A673 (cell line): Measurements from ENCODE around the gene APOO. TPM values are rescaled to one million over a fixed set of nuclear protein-coding genes. Genes with fewer than 3 reads are reported as not detected.
A peak's percentile ranks its signal among the peaks of the same experiment; 100 is the strongest.

Source experiments
- BruUV-seq: library from RNA; stranded (reverse); fragments of 400-500 nt; replicated peaks from 2 replicates; lab custom pipeline; 2021; lab: Mats Ljungman, UMichigan
- CTCF ChIA-PET: fragments of 300-600 bp; sonication (Branson Sonifier 250); formaldehyde crosslinking; loops from one replicate; lab custom pipeline; 2022; ENCODE audit warnings: antibody characterized with exemption; lab: Charles Lee
- POLR2A ChIA-PET: fragments of 300-600 bp; sonication (Branson Sonifier 250); formaldehyde crosslinking; loops from one replicate; lab custom pipeline; 2022; ENCODE audit warnings: antibody characterized with exemption; ENCODE audit not compliant: low non-redundant PET; lab: Charles Lee
- DNase-seq: peaks from one replicate; pipeline ENCODE4 v3.0.0-alpha.2; 2015; ENCODE audit warnings: low spot score
- H3K27ac ChIP-seq: fragments of 200-600 bp; sonication (generic); 2 replicates; pipeline ENCODE4 v1.5.1; 2016; ENCODE audit warnings: mixed run types, low read depth, mild to moderate bottlenecking, mixed read lengths, antibody characterized with exemption, low read length; ENCODE audit not compliant: poor library complexity, severe bottlenecking
- H3K27me3 ChIP-seq: fragments of 200-600 bp; sonication (generic); replicated peaks from 2 replicates; pipeline ENCODE4 v1.6.1; 2017; ENCODE audit warnings: mixed run types, low read depth, mild to moderate bottlenecking, mixed read lengths, antibody characterized with exemption, low read length; ENCODE audit not compliant: insufficient read depth, poor library complexity
- H3K36me3 ChIP-seq: fragments of 200-600 bp; sonication (generic); 2 replicates; pipeline ENCODE4 v1.6.1; 2016; ENCODE audit warnings: mixed run types, mild to moderate bottlenecking, mixed read lengths, antibody characterized with exemption, low read length; ENCODE audit not compliant: insufficient read depth, poor library complexity, severe bottlenecking
- H3K4me1 ChIP-seq: fragments of 200-600 bp; sonication (generic); 2 replicates; pipeline ENCODE4 v1.6.1; 2017; ENCODE audit warnings: mixed run types, mild to moderate bottlenecking, mixed read lengths, antibody characterized with exemption, low read length; ENCODE audit not compliant: insufficient read depth, poor library complexity, severe bottlenecking
- H3K4me3 ChIP-seq: fragments of 200-600 bp; sonication (generic); 2 replicates; pipeline ENCODE4 v1.5.1; 2016; ENCODE audit warnings: low read depth, mixed run types, mild to moderate bottlenecking, mixed read lengths, low read length; ENCODE audit not compliant: poor library complexity, severe bottlenecking
- H3K9me3 ChIP-seq: fragments of 200-600 bp; sonication (generic); 2 replicates; pipeline ENCODE4 v1.6.1; 2016; ENCODE audit warnings: mixed run types, low read depth, mild to moderate bottlenecking, mixed read lengths, antibody characterized with exemption, low read length; ENCODE audit not compliant: poor library complexity, severe bottlenecking
- CTCF ChIP-seq: fragments of 300-800, 200-600 bp; sonication (generic); conservative IDR thresholded peaks from 2 replicates; pipeline ENCODE4 v1.5.1; 2017; ENCODE audit warnings: low read depth, mild to moderate bottlenecking, antibody characterized with exemption, low read length, moderate library complexity, mixed read lengths
- EZH2 ChIP-seq: fragments of 200-600 bp; sonication (generic); IDR thresholded peaks from 2 replicates; pipeline ENCODE4 v1.6.1; 2017; ENCODE audit warnings: borderline replicate concordance, low read depth, mild to moderate bottlenecking, mixed read lengths, antibody characterized with exemption, low read length; ENCODE audit not compliant: poor library complexity, severe bottlenecking
- intact Hi-C: fragments of 100-400 bp; cut with micrococcal nuclease; formaldehyde crosslinking; loops from one replicate; pipeline ENCODE4 v1.10.0; 2022; ENCODE audit not compliant: unreplicated experiment
- total RNA-seq: library from RNA; stranded (reverse); gene quantifications from 2 replicates; pipeline ENCODE4 v1.2.3, GENCODE V29; 2021

The APOO gene
- total RNA-seq, 1 experiment from 2014 or later = 79.0 TPM

DNA sequence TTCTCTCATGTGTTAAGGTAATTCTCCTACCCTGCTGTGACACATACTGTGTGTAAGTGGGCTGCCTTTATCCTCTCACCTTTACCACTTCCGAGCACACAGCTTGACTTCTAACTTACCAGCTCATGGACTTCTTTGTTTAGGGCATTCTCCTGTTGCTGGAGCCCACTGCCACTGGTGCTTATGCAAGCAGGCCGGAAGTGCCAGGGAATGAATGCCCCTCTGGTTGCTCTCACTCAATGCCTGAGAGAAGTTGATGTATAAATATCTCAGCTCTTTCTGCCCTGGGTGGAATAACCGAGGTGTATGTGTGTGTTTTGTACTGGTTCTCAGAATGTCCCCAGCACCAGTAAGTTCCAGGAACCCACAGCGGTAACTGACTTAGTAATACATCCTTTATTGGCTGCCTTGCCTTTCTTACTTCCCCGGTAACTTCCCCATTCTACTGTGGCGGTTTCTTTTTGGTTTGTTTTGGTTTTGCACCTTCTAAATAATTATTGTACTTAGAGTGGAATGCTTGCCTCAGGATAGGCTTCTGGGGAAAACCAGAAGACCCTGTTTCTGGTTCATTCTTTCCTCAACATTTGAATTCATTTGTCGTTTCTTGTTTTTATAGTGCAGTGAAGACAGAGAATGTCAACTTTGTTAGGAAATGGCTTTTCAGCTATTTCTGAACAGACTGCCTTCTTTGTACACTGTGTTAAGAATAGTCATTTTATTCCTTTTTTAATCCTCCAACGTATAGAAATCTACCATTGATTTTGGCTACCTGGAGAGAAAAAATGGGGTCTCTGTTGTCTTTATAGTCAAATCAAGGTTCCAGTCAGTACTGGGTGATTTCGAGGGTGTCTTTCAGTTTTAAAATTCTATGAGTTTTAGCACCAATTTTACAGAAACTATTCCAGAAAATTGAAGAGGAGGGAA lies 45.5 kb upstream of the APOO start:
- no TSS peak for BruUV-seq
- Histone ChIP-seq H3K4me3 (no peak overlapping the region), H3K36me3 (no peaks in the 10 kb centered on the region), H3K4me1 (peaks cover 16% of the 10 kb centered on the region), H3K27me3 (peaks cover 6% of the 10 kb centered on the region), H3K27ac (peak overlapping the region; percentile 15), H3K9me3 (no peaks in the 10 kb centered on the region)
- TF ChIP-seq EZH2 (no peak), CTCF (no peak)
- ChIA-PET POLR2A (interaction anchor here (0.6 kb wide), 1 partner anchor 39 kb away, joined by 3 read pairs; no protein-coding TSS in a partner anchor), CTCF (no interaction called here)
- intact Hi-C loops = no loop called here
- peak; percentile 77 for DNase-seq

- no peak for TF ChIP-seq EZH2
- TF ChIP-seq CTCF = no peak
- CTCF ChIA-PET = no interaction called here
Observed at GRCh38 chrX:23952391-23952790, 44.7 kb upstream of the APOO start.

DNA sequence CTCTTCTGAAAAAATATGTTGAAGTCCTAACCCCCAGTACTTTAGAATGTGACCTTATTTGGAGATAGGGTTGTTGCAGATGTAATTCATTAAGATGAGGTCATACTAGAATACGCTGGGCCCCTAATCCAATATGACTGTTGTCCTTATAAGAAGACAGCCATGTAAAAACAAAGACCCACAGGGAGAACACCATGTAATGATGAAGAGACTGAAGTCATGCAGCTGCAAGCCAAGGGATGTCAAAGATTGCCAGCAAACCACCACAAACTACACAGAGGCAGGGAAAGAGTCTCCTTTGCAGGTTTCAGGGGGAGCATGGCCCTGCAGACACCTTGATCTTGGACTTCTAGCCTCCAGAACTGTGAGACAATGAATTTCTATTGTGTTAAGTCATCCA lies 37.5 kb upstream of the APOO start:
- no peak overlapping the region for H3K4me3 ChIP-seq
- intact Hi-C loops = no loop called here

More at GRCh38 chrX:23952391-23952790, 44.7 kb upstream of the APOO start:
- peak; percentile 31 for DNase-seq
- peaks cover 16% of the 10 kb centered on the region for H3K4me1 ChIP-seq
- H3K27me3 ChIP-seq = peaks cover 6% of the 10 kb centered on the region
- no TSS peak for BruUV-seq
- H3K27ac ChIP-seq = no peak overlapping the region
- POLR2A ChIA-PET = interaction anchor here (0.6 kb wide), 1 partner anchor 40 kb away, joined by 3 read pairs; no protein-coding TSS in a partner anchor
- no peak overlapping the region for H3K4me3 ChIP-seq
- no peaks in the 10 kb centered on the region for H3K36me3 ChIP-seq
- intact Hi-C loops = no loop called here
- H3K9me3 ChIP-seq = no peaks in the 10 kb centered on the region

More for the DNA sequence above, 37.5 kb upstream of the APOO start:
- H3K36me3 ChIP-seq = no peaks in the 10 kb centered on the region
- POLR2A ChIA-PET = no interaction called here
- no peak for DNase-seq
- TF ChIP-seq CTCF (no peak), EZH2 (no peak)
- peaks cover 4% of the 10 kb centered on the region for H3K4me1 ChIP-seq
- no peak overlapping the region for H3K27ac ChIP-seq
- CTCF ChIA-PET = no interaction called here
- no peaks in the 10 kb centered on the region for H3K9me3 ChIP-seq
- peaks cover 15% of the 10 kb centered on the region for H3K27me3 ChIP-seq
- no TSS peak for BruUV-seq
